ENCODE data around the gene ZSCAN22. TPM values are rescaled to one million over a fixed set of nuclear protein-coding genes. Genes with fewer than 3 reads are reported as not detected.
A peak's percentile ranks its signal among the peaks of the same experiment; 100 is the strongest.

Gene ZSCAN22
- total and polyA plus RNA-seq, 2 donors (not counting 3 experiments of a cell fraction or from before 2014, with no cell fraction given) = 3.6 to 3.7 TPM

GRCh38 chr19:58305065-58305931, 21.5 kb upstream of the ZSCAN22 start, which contains the start of gene ERVK3-1:
TSS of gene ERVK3-1 (plus strand) at chr19:58305377. CDS start at chr19:58312169, 6,792 bp downstream.
- Histone ChIP-seq H3K36me3 (ENCODE audit: control insufficient read depth in 2 of 2, extremely low read depth in 1 of 2, insufficient read depth in 2 of 2, low read length in 2 of 2) (peaks cover 0 to 7% of the 10 kb centered on the region in 2 experiments), H3K9ac (replicated peaks; ENCODE audit: extremely low read depth, insufficient read depth, low read length) (peak within 1 kb of the TSS; percentile 95), H3K4me2 (ENCODE audit: insufficient read depth, low read length) (peak within 1 kb of the TSS; percentile 90), H3K27ac (ENCODE audit: insufficient read depth, low read depth, low read length) (peak within 1 kb of the TSS; percentile 95), H3K4me3 (replicated peaks in 1 of 3; ENCODE audit: insufficient read depth in 1 of 3, low read depth in 1 of 3, low read length in 3 of 3) (peak within 1 kb of the TSS; percentile 44 to 72 (median 49)), H2AFZ (ENCODE audit: low read depth, low read length) (peak within 1 kb of the TSS; percentile 84), H3K4me1 (ENCODE audit: control insufficient read depth, extremely low read depth, insufficient read depth, low read length) (peaks cover 9% of the 10 kb centered on the region), H3K9me3 (replicated peaks; ENCODE audit: control insufficient read depth, insufficient read depth, low read length) (no peaks in the 10 kb centered on the region), H4K20me1 (replicated peaks; ENCODE audit: control insufficient read depth, extremely low read depth, insufficient read depth, low read length) (no peaks in the 10 kb centered on the region), H3K27me3 (ENCODE audit: control insufficient read depth in 2 of 2, insufficient read depth in 2 of 2, low read length in 2 of 2) (no peaks in the 10 kb centered on the region), H3K79me2 (ENCODE audit: control insufficient read depth, insufficient read depth, low read length) (peaks cover 7% of the 10 kb centered on the region), H3K9me1 (replicated peaks; ENCODE audit: control insufficient read depth, extremely low read depth, insufficient read depth, low read length) (no peaks in the 10 kb centered on the region)
- FAIRE-seq (peak; percentile 98), DNase-seq (ENCODE audit: low read depth, low spot score) (peak; percentile 98)
- CTCF ChIA-PET = interaction anchor here (0.6 to 2.4 kb wide), 3 partner anchors 10 to 77 kb away, joined by 3 to 9 read pairs (median 4); partner anchors contain the start of gene ZNF544
- TF ChIP-seq FOS (IDR thresholded peaks at IDR 0.05; ENCODE audit: borderline replicate concordance, insufficient read depth, low read length) (no peak), POLR2A (IDR thresholded peaks at IDR 0.05; ENCODE audit: low read depth, low read length) (peak; percentile 92), MAX (IDR thresholded peaks at IDR 0.05; ENCODE audit: insufficient read depth, insufficient read length) (peak; percentile 41), POLR2AphosphoS5 (IDR thresholded peaks at IDR 0.05; ENCODE audit: insufficient read depth, low read depth, low read length) (peak; percentile 79)
- intact Hi-C loops (cut with micrococcal nuclease) = loop anchor here (1.0 to 2.0 kb wide), 5 partner anchors 21 to 77 kb away; partner anchors contain the start of genes ZNF497, ZNF544, ZNF837 and ZSCAN22
- no TSS peak for BruUV-seq (replicated peaks)
- POLR2A ChIA-PET = interaction anchor here (0.7 to 1.0 kb wide), 2 partner anchors 27 to 77 kb away, joined by 3 to 5 read pairs; partner anchors contain the start of genes ZNF544 and ZNF8
- dilution Hi-C loops (cut with MboI; ENCODE audit: extremely low pct_ligation_motif_present, low sequenced_read_pairs) = no loop called here

- H2AFZ ChIP-seq (ENCODE audit: low read depth, low read length) = no peak overlapping the region
- H3K36me3 ChIP-seq (ENCODE audit: control insufficient read depth in 2 of 2, extremely low read depth in 1 of 2, insufficient read depth in 2 of 2, low read length in 2 of 2) = peaks cover 0 to 4% of the 10 kb centered on the region in 2 experiments
- intact Hi-C loops (cut with micrococcal nuclease) = loop anchor here (1.0 to 2.0 kb wide), 5 partner anchors 20 to 78 kb away; partner anchors contain the start of genes ZNF497, ZNF544, ZNF837 and ZSCAN22
- no peak for TF ChIP-seq CTCF (IDR thresholded peaks at IDR 0.05; ENCODE audit: extremely low read depth in 1 of 2, insufficient read depth in 1 of 2, low read depth in 1 of 2, low read length in 2 of 2)
- no peak for TF ChIP-seq JUN (IDR thresholded peaks at IDR 0.05; ENCODE audit: borderline replicate concordance, insufficient read depth, insufficient read length, low read depth)
- no peak for TF ChIP-seq FOS (IDR thresholded peaks at IDR 0.05; ENCODE audit: borderline replicate concordance, insufficient read depth, low read length)
- no peak for TF ChIP-seq POLR2AphosphoS5 (IDR thresholded peaks at IDR 0.05; ENCODE audit: insufficient read depth, low read depth, low read length)
- no peak for TF ChIP-seq GATA2 (IDR thresholded peaks at IDR 0.05; ENCODE audit: insufficient read depth, insufficient read length, low read depth, low read length)
- no peak for TF ChIP-seq MAX (IDR thresholded peaks at IDR 0.05; ENCODE audit: insufficient read depth, insufficient read length)
- TF ChIP-seq MYC (IDR thresholded peaks at IDR 0.05; ENCODE audit: low read depth, low read length) = no peak
- no peak for TF ChIP-seq POLR2A (IDR thresholded peaks at IDR 0.05; ENCODE audit: low read depth, low read length)
- no peak for TF ChIP-seq EZH2 (IDR thresholded peaks at IDR 0.05; ENCODE audit: borderline replicate concordance, low read depth, low read length, severe bottlenecking)
- ChIA-PET CTCF (interaction anchor here (1.5 to 2.4 kb wide), 2 partner anchors 9 to 78 kb away, joined by 4 to 9 read pairs; partner anchors contain the start of gene ZNF544), POLR2A (no interaction called here)
- no peak for DNase-seq (ENCODE audit: low read depth, low spot score)
- H3K4me1 ChIP-seq (ENCODE audit: control insufficient read depth, extremely low read depth, insufficient read depth, low read length) = peaks cover 9% of the 10 kb centered on the region
- no peaks in the 10 kb centered on the region for H3K9me1 ChIP-seq (replicated peaks; ENCODE audit: control insufficient read depth, extremely low read depth, insufficient read depth, low read length)
- peaks cover 7% of the 10 kb centered on the region for H3K79me2 ChIP-seq (ENCODE audit: control insufficient read depth, insufficient read depth, low read length)
- BruUV-seq (replicated peaks) = no TSS peak
- H3K27ac ChIP-seq (ENCODE audit: insufficient read depth, low read depth, low read length) = peak overlapping the region; percentile 95
- peak overlapping the region; percentile 95 for H3K9ac ChIP-seq (replicated peaks; ENCODE audit: extremely low read depth, insufficient read depth, low read length)
- dilution Hi-C loops (cut with MboI; ENCODE audit: extremely low pct_ligation_motif_present, low sequenced_read_pairs) = no loop called here
- no peak for FAIRE-seq
- H4K20me1 ChIP-seq (replicated peaks; ENCODE audit: control insufficient read depth, extremely low read depth, insufficient read depth, low read length) = no peaks in the 10 kb centered on the region
- H3K27me3 ChIP-seq (ENCODE audit: control insufficient read depth in 2 of 2, insufficient read depth in 2 of 2, low read length in 2 of 2) = no peaks in the 10 kb centered on the region
- H3K4me3 ChIP-seq (replicated peaks in 1 of 3; ENCODE audit: insufficient read depth in 1 of 3, low read depth in 1 of 3, low read length in 3 of 3) = peak overlapping the region; percentile 44 to 72 (median 49)
- H3K9me3 ChIP-seq (replicated peaks; ENCODE audit: control insufficient read depth, insufficient read depth, low read length) = no peaks in the 10 kb centered on the region
- peak overlapping the region; percentile 59 for H3K4me2 ChIP-seq (ENCODE audit: insufficient read depth, low read length)
These were observed 20.9 kb upstream of the ZSCAN22 start for GRCh38 chr19:58305932-58306323.
